HCT116 (cell line): ENCODE results near the gene CUL9. TPM values are rescaled to one million over a fixed set of nuclear protein-coding genes. Genes with fewer than 3 reads are reported as not detected.

Experiments
- ATAC-seq: fragments of 200-7000 bp; cut with Tn5 transposase; 2 replicates; pipeline ENCODE4 v1.9.1; 2020; ENCODE audit warnings: mild to moderate bottlenecking, moderate library complexity
- BruUV-seq: library from RNA; stranded (reverse); fragments of 400-500 nt; replicated peaks from 2 replicates; lab custom pipeline; 2021; lab: Mats Ljungman, UMichigan
- CTCF ChIA-PET: fragments of 300-600 bp; sonication (Branson Sonifier 250); formaldehyde crosslinking; loops from one replicate; lab custom pipeline; 2021; ENCODE audit warnings: antibody characterized with exemption; lab: Charles Lee
- POLR2A ChIA-PET: fragments of 300-600, 350-600 bp; sonication (Branson Sonifier 250); formaldehyde crosslinking; loops from one replicate; lab custom pipeline; 2021; ENCODE audit warnings: antibody characterized with exemption; lab: Charles Lee
- RAD21 ChIA-PET, 2 experiments: fragments of 300-600 bp; sonication (Branson Sonifier 250); formaldehyde crosslinking; loops; one replicate each; lab custom pipeline; 2023; ENCODE audit warnings: low total read pairs in 2 of 2; ENCODE audit not compliant: uncharacterized antibody in 2 of 2, unreplicated experiment in 2 of 2, low non-redundant PET in 1 of 2; lab: Charles Lee
- DNase-seq: peaks from one replicate; pipeline ENCODE4 v3.0.0-alpha.2; 2010; ENCODE audit warnings: low read depth, low spot score
- H2AFZ ChIP-seq: fragments of 200-600 bp; shearing (Covaris generic), sonication (generic); 2 replicates; pipeline ENCODE4 v1.6.1; 2017; ENCODE audit warnings: low read depth, mixed run types, mixed read lengths, antibody characterized with exemption, low read length; ENCODE audit not compliant: poor library complexity, severe bottlenecking
- H3K27ac ChIP-seq: 2 replicates; pipeline ENCODE4 v1.5.1; 2012; ENCODE audit warnings: low read depth, low read length
- H3K27me3 ChIP-seq: fragments of 200-600 bp; sonication (generic); 2 replicates; pipeline ENCODE4 v1.6.1; 2016; ENCODE audit warnings: mixed run types, low read length, mixed read lengths; ENCODE audit not compliant: insufficient read depth
- H3K36me3 ChIP-seq, 2 experiments: fragments of 200-500 bp in 1 of 2; fragments of 200-600 bp in 1 of 2; sonication (Bioruptor generic) in 1 of 2; sonication (generic) in 1 of 2; 2 replicates each; pipeline versions ENCODE4 v1.5.1 to v1.6.1; 2014 to 2016; ENCODE audit warnings: low read length in 2 of 2, inconsistent platforms in 1 of 2, mixed read lengths in 1 of 2, mixed run types in 1 of 2; ENCODE audit not compliant: insufficient read depth in 2 of 2, control insufficient read depth in 1 of 2
- H3K4me1 ChIP-seq, 2 experiments: fragments of 200-600 bp in 1 of 2; sonication (generic) in 1 of 2; 2 replicates each; pipeline versions ENCODE4 v1.5.1 to v1.6.1; 2012 to 2017; ENCODE audit warnings: low read length in 2 of 2, inconsistent platforms in 1 of 2, mild to moderate bottlenecking in 1 of 2, mixed read lengths in 1 of 2, mixed run types in 1 of 2, moderate library complexity in 1 of 2; ENCODE audit not compliant: insufficient read depth in 2 of 2, control insufficient read depth in 1 of 2
- H3K4me2 ChIP-seq: fragments of 200-600 bp; sonication (generic); 2 replicates; pipeline ENCODE4 v1.6.1; 2017; ENCODE audit warnings: mixed run types, low read length, mixed read lengths
- H3K4me3 ChIP-seq, 2 experiments: fragments of 200-600 bp in 1 of 2; sonication (generic) in 1 of 2; replicated peaks in 1 of 2; 2 replicates each; pipeline ENCODE4 v1.5.1; 2011 to 2016; ENCODE audit warnings: low read length in 2 of 2, control low read depth in 1 of 2, low read depth in 1 of 2, mild to moderate bottlenecking in 1 of 2, mixed read lengths in 1 of 2, mixed run types in 1 of 2
- H3K79me2 ChIP-seq: fragments of 200-600 bp; sonication (generic); 2 replicates; pipeline ENCODE4 v1.6.1; 2017; ENCODE audit warnings: mild to moderate bottlenecking, mixed run types, low read length, moderate library complexity, mixed read lengths; ENCODE audit not compliant: insufficient read depth
- H3K9ac ChIP-seq: fragments of 200-600 bp; sonication (generic); 2 replicates; pipeline ENCODE4 v1.6.1; 2016; ENCODE audit warnings: low read length, mixed read lengths
- H3K9me2 ChIP-seq: fragments of 200-600 bp; sonication (generic), shearing (Covaris generic); 2 replicates; pipeline ENCODE4 v1.6.1; 2017; ENCODE audit warnings: mixed run types, mild to moderate bottlenecking, moderate library complexity; ENCODE audit not compliant: insufficient read depth
- H3K9me3 ChIP-seq, 2 experiments: fragments of 200-500 bp in 1 of 2; fragments of 200-600 bp in 1 of 2; sonication (Bioruptor generic) in 1 of 2; sonication (generic) in 1 of 2; 2 replicates each; pipeline ENCODE4 v1.6.1; 2014 to 2017; ENCODE audit warnings: low read length in 2 of 2, mixed read lengths in 2 of 2, inconsistent platforms in 1 of 2, low read depth in 1 of 2, mild to moderate bottlenecking in 1 of 2, mixed run types in 1 of 2, moderate library complexity in 1 of 2; ENCODE audit not compliant: control insufficient read depth in 1 of 2, insufficient read depth in 1 of 2
- H4K20me1 ChIP-seq: fragments of 200-600 bp; sonication (generic), shearing (Covaris generic); 2 replicates; pipeline ENCODE4 v1.6.1; 2017; ENCODE audit warnings: mixed run types, mild to moderate bottlenecking, moderate library complexity; ENCODE audit not compliant: insufficient read depth
- EGR1 ChIP-seq: IDR thresholded peaks from 2 replicates; pipeline ENCODE4 v1.6.1; 2012; ENCODE audit warnings: low read depth
- ELF1 ChIP-seq: IDR thresholded peaks from 2 replicates; pipeline ENCODE4 v1.6.1; 2012; ENCODE audit warnings: low read depth, borderline replicate concordance
- REST ChIP-seq: IDR thresholded peaks from 2 replicates; pipeline ENCODE4 v1.6.1; 2012; ENCODE audit warnings: low read depth
- ZNF274 ChIP-seq: fragments of 200-500 bp; sonication (Bioruptor generic); IDR thresholded peaks from 2 replicates; pipeline ENCODE4 v1.6.1; 2014; ENCODE audit warnings: mild to moderate bottlenecking, low read depth, low read length, inconsistent platforms
- intact Hi-C: fragments of 100-400 bp; cut with micrococcal nuclease; formaldehyde crosslinking; loops from 2 replicates; pipeline ENCODE4 v1.10.0; 2022
- total RNA-seq: library from RNA; stranded (reverse); gene quantifications from one replicate; pipeline ENCODE4 v1.2.1, GENCODE V29; 2021; ENCODE audit not compliant: unreplicated experiment

The CUL9 gene
- total RNA-seq, 1 experiment from 2014 or later, result 36.5 TPM

GRCh38 chr6:43269273-43270007 is 87.4 kb downstream of the CUL9 start:
- H3K4me1 ChIP-seq, result no peaks in the 10 kb centered on the region
- RAD21 ChIA-PET, result no interaction called here
- H3K4me2 ChIP-seq, result no peak overlapping the region
- H3K27ac ChIP-seq, result no peak overlapping the region
- H4K20me1 ChIP-seq, result no peaks in the 10 kb centered on the region
- intact Hi-C loops, result no loop called here
- no peaks in the 10 kb centered on the region for H3K9me2 ChIP-seq
- no peaks in the 10 kb centered on the region for H3K27me3 ChIP-seq
- H2AFZ ChIP-seq, result no peak overlapping the region
- no peak for ATAC-seq
- H3K36me3 ChIP-seq, result no peaks in the 10 kb centered on the region
- no peaks in the 10 kb centered on the region for H3K79me2 ChIP-seq
- no peak for TF ChIP-seq REST
- no peaks in the 10 kb centered on the region for H3K9me3 ChIP-seq
- DNase-seq, result no peak
- H3K9ac ChIP-seq, result no peak overlapping the region
- CTCF ChIA-PET, result interaction anchor here (0.8 kb wide), 1 partner anchor 9 kb away, joined by 3 read pairs; no protein-coding TSS in a partner anchor
- POLR2A ChIA-PET, result no interaction called here
- BruUV-seq, result no TSS peak
- H3K4me3 ChIP-seq, result no peak overlapping the region

GRCh38 chr6:43271103-43271815 is 89.3 kb downstream of the CUL9 start:
- Histone ChIP-seq H3K36me3 (no peaks in the 10 kb centered on the region), H3K27ac (no peak overlapping the region), H3K9me2 (no peaks in the 10 kb centered on the region), H3K27me3 (no peaks in the 10 kb centered on the region), H3K4me1 (no peaks in the 10 kb centered on the region), H2AFZ (no peak overlapping the region), H4K20me1 (no peaks in the 10 kb centered on the region), H3K9me3 (no peaks in the 10 kb centered on the region), H3K4me2 (no peak overlapping the region), H3K4me3 (no peak overlapping the region), H3K9ac (no peak overlapping the region), H3K79me2 (no peaks in the 10 kb centered on the region)
- intact Hi-C loops, result no loop called here
- ChIA-PET CTCF (no interaction called here), POLR2A (no interaction called here), RAD21 (no interaction called here)
- no TSS peak for BruUV-seq
- DNase-seq (no peak), ATAC-seq (no peak)
- TF ChIP-seq EGR1 (no peak), ZNF274 (no peak), ELF1 (no peak)
